Keratinocyte (primary cell): ENCODE measurements around the gene MAP3K4. TPM values are rescaled to one million over a fixed set of nuclear protein-coding genes. Genes with fewer than 3 reads are reported as not detected.

Experiments
- DNase-seq: peaks from one replicate; pipeline ENCODE4 v3.0.0-alpha.2; 2011; ENCODE audit warnings: low read depth, missing footprints, low spot score
- FAIRE-seq: peaks from 2 replicates; lab custom pipeline; 2011; peaks lifted over from hg19 to GRCh38; lab: Jason Lieb, UNC
- H2AFZ ChIP-seq: 2 replicates; pipeline ENCODE4 v1.6.0; 2012; ENCODE audit warnings: low read length, control low read depth, inconsistent platforms; ENCODE audit not compliant: control insufficient read depth
- H3K27ac ChIP-seq: 2 replicates; pipeline ENCODE4 v1.5.1; 2011; ENCODE audit warnings: low read length; ENCODE audit not compliant: control insufficient read depth, insufficient read depth
- H3K27me3 ChIP-seq: 3 replicates; pipeline ENCODE4 v1.6.0; 2011; ENCODE audit warnings: low read length; ENCODE audit not compliant: control insufficient read depth, insufficient read depth; ENCODE audit errors: extremely low read depth
- H3K36me3 ChIP-seq, 2 experiments: 2 replicates in 1 of 2; 3 replicates in 1 of 2; pipeline ENCODE4 v1.5.1; 2011; ENCODE audit warnings: low read length in 2 of 2, mild to moderate bottlenecking in 1 of 2; ENCODE audit not compliant: control insufficient read depth in 2 of 2, insufficient read depth in 2 of 2; ENCODE audit errors: extremely low read depth in 1 of 2
- H3K4me1 ChIP-seq: 3 replicates; pipeline ENCODE4 v1.5.1; 2011; ENCODE audit warnings: low read length; ENCODE audit not compliant: control insufficient read depth, insufficient read depth; ENCODE audit errors: extremely low read depth
- H3K4me2 ChIP-seq: 3 replicates; pipeline ENCODE4 v1.6.0; 2011; ENCODE audit warnings: low read depth, low read length; ENCODE audit not compliant: control insufficient read depth, insufficient read depth; ENCODE audit errors: extremely low read depth
- H3K4me3 ChIP-seq, 3 experiments: fragments of 200-600 bp in 1 of 3; sonication (generic) in 1 of 3; 2 replicates in 2 of 3; 3 replicates in 1 of 3; pipeline ENCODE4 v1.5.1; 2011 to 2016; ENCODE audit warnings: low read length in 3 of 3, mild to moderate bottlenecking in 3 of 3, control low read depth in 2 of 3, inconsistent platforms in 1 of 3, low read depth in 1 of 3, mixed read lengths in 1 of 3, mixed run types in 1 of 3, moderate library complexity in 1 of 3; ENCODE audit not compliant: control insufficient read depth in 2 of 3, insufficient read depth in 2 of 3; ENCODE audit errors: extremely low read depth in 1 of 3
- H3K79me2 ChIP-seq: 2 replicates; pipeline ENCODE4 v1.6.0; 2012; ENCODE audit warnings: low read length; ENCODE audit not compliant: control insufficient read depth, insufficient read depth
- H3K9ac ChIP-seq: 3 replicates; pipeline ENCODE4 v1.6.0; 2011; ENCODE audit warnings: low read length; ENCODE audit not compliant: control insufficient read depth, insufficient read depth; ENCODE audit errors: extremely low read depth
- H3K9me1 ChIP-seq: 3 replicates; pipeline ENCODE4 v1.6.0; 2011; ENCODE audit warnings: low read length; ENCODE audit not compliant: control insufficient read depth, insufficient read depth; ENCODE audit errors: extremely low read depth
- H3K9me3 ChIP-seq: 2 replicates; pipeline ENCODE4 v1.5.1; 2012; ENCODE audit warnings: low read depth, low read length; ENCODE audit not compliant: control insufficient read depth
- H4K20me1 ChIP-seq: 3 replicates; pipeline ENCODE4 v1.6.0; 2011; ENCODE audit warnings: low read length; ENCODE audit not compliant: control insufficient read depth, insufficient read depth; ENCODE audit errors: extremely low read depth
- CTCF ChIP-seq, 3 experiments: IDR thresholded peaks in 1 of 3; conservative IDR thresholded peaks in 1 of 3; optimal IDR thresholded peaks in 1 of 3; 2 replicates in 2 of 3; 3 replicates in 1 of 3; pipeline versions ENCODE3 to v1.5.1; 2011; ENCODE audit warnings: low read length in 3 of 3, mild to moderate bottlenecking in 3 of 3, moderate library complexity in 2 of 3, control low read depth in 1 of 3, inconsistent platforms in 1 of 3; ENCODE audit not compliant: insufficient read depth in 2 of 3; ENCODE audit errors: extremely low read depth in 1 of 3
- EZH2 ChIP-seq: IDR thresholded peaks from one replicate; pipeline ENCODE4 v1.6.1; 2012; ENCODE audit warnings: inconsistent platforms, mild to moderate bottlenecking, low read length, moderate library complexity
- dilution Hi-C: fragments of 300-500 bp; cut with MboI; formaldehyde crosslinking; loops from one replicate; pipeline ENCODE4 v1.7.0; 2020; ENCODE audit warnings: low sequenced_read_pairs; ENCODE audit not compliant: extremely low pct_ligation_motif_present
- polyA plus RNA-seq, 5 experiments: library from polyadenylated mRNA; depleted of rRNA in 3 of 5; stranded (reverse) in 3 of 5; stranded (forward) in 1 of 5; unstranded in 1 of 5; fragments of >200 nt; gene quantifications; 1 replicate in 1 of 5; 2 replicates in 3 of 5; 3 replicates in 1 of 5; pipeline versions ENCODE4 v1.2.1 to v1.2.3, GENCODE V29; 2011 to 2012; ENCODE audit warnings: missing spikeins in 2 of 5, low read depth in 1 of 5, low replicate concordance in 1 of 5

MAP3K4 gene
- polyA plus RNA-seq, 1 donor (not counting 4 experiments of a cell fraction or from before 2014, with no cell fraction given) = 12.8 TPM

GRCh38 chr6:161076181-161076677, 84.7 kb downstream of the MAP3K4 start:
- Histone ChIP-seq H3K27me3 (no peaks in the 10 kb centered on the region), H3K9me3 (no peaks in the 10 kb centered on the region), H3K4me1 (peaks cover 3% of the 10 kb centered on the region), H3K4me3 (no peak overlapping the region), H3K79me2 (no peaks in the 10 kb centered on the region), H3K4me2 (no peak overlapping the region), H3K27ac (no peak overlapping the region), H2AFZ (no peak overlapping the region), H3K9ac (no peak overlapping the region), H3K36me3 (peaks cover 3 to 6% of the 10 kb centered on the region in 2 experiments), H3K9me1 (no peaks in the 10 kb centered on the region), H4K20me1 (no peaks in the 10 kb centered on the region)
- TF ChIP-seq CTCF (optimal IDR thresholded peaks at IDR 0.05 in 1 of 3, IDR thresholded peaks at IDR 0.05 in 1 of 3, conservative IDR thresholded peaks at IDR 0.05 in 1 of 3; ENCODE audit: extremely low read depth in 1 of 3, insufficient read depth in 2 of 3, low read length in 3 of 3) = no peak
- no peak for TF ChIP-seq EZH2
- no peak for DNase-seq
- FAIRE-seq = no peak
- dilution Hi-C loops = no loop called here

GRCh38 chr6:161079566-161080262, 88.1 kb downstream of the MAP3K4 start:
- no peaks in the 10 kb centered on the region for H3K9me3 ChIP-seq
- TF ChIP-seq EZH2 (no peak), CTCF (optimal IDR thresholded peaks at IDR 0.05 in 1 of 3, IDR thresholded peaks at IDR 0.05 in 1 of 3, conservative IDR thresholded peaks at IDR 0.05 in 1 of 3; ENCODE audit: extremely low read depth in 1 of 3, insufficient read depth in 2 of 3, low read length in 3 of 3) (no peak)
- peaks cover 3% of the 10 kb centered on the region for H3K4me1 ChIP-seq
- H3K36me3 ChIP-seq = peaks cover 14 to 25% of the 10 kb centered on the region in 2 experiments
- dilution Hi-C loops = no loop called here
- no peak overlapping the region for H3K4me3 ChIP-seq
- no peak overlapping the region for H3K27ac ChIP-seq
- no peaks in the 10 kb centered on the region for H3K79me2 ChIP-seq
- peak; percentile 25 for DNase-seq
- no peaks in the 10 kb centered on the region for H3K9me1 ChIP-seq
- no peak for FAIRE-seq
- no peak overlapping the region for H3K9ac ChIP-seq
- no peaks in the 10 kb centered on the region for H4K20me1 ChIP-seq
- no peak overlapping the region for H2AFZ ChIP-seq
- no peaks in the 10 kb centered on the region for H3K27me3 ChIP-seq
- no peak overlapping the region for H3K4me2 ChIP-seq
